GM12873 (cell line): ENCODE results near the gene OPRM1.

Experiments
- TF ChIP-seq, protein P1 (sequence below): IDR thresholded peaks from 2 replicates; pipeline ENCODE4 v1.5.1; 2012; ENCODE audit warnings: low read depth, mild to moderate bottlenecking, moderate library complexity, low read length, control low read depth; ENCODE audit not compliant: insufficient read depth; ENCODE audit errors: missing control alignments

The OPRM1 gene

DNA sequence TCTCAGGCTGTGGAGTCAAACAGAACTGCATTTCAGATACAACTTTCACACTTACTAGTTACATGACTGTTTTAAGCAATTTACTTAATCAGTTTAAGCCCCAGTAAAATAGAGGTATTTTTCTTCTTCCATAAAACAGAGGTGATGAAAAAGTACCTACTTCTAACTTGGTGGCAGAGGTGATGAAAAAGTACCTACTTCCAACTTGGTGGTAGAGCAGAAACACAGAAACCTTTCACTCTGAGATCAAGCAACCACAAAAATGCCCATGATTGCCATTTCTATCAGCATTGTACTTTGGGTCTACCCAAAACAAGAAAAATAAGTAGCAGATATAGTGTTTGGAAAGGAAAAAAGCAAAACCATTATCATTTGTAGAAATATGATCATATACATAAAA, 148.7 kb downstream of the OPRM1 start:
- TF ChIP-seq, protein P1, sequence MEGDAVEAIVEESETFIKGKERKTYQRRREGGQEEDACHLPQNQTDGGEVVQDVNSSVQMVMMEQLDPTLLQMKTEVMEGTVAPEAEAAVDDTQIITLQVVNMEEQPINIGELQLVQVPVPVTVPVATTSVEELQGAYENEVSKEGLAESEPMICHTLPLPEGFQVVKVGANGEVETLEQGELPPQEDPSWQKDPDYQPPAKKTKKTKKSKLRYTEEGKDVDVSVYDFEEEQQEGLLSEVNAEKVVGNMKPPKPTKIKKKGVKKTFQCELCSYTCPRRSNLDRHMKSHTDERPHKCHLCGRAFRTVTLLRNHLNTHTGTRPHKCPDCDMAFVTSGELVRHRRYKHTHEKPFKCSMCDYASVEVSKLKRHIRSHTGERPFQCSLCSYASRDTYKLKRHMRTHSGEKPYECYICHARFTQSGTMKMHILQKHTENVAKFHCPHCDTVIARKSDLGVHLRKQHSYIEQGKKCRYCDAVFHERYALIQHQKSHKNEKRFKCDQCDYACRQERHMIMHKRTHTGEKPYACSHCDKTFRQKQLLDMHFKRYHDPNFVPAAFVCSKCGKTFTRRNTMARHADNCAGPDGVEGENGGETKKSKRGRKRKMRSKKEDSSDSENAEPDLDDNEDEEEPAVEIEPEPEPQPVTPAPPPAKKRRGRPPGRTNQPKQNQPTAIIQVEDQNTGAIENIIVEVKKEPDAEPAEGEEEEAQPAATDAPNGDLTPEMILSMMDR, result no peak

DNA sequence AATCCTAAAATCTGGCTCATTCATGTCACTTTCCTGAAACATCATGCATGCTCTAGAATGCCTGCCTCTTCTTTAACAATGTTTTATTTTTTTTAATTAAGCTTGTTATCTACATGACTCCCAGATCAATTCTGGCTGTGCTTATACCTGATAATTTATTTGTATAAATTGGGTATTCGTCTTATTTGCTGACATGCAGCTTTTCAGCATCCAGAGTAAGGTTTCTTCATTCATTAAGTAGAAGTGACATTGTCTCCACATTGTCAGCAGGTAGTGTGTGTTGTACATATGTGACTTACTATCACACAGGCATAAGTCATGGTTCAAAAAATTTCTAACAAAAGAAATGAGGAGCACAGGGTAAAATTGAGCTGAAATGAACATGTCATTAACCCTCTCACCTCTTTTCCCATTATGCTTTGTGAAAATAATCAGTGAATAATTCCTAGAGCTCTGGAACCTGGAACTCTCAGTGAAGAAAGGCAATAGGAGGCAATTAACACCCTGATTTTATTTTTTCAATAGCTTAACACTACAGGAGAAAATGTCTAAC, 157.4 kb downstream of the OPRM1 start:
- TF ChIP-seq, protein P1, result no peak

DNA sequence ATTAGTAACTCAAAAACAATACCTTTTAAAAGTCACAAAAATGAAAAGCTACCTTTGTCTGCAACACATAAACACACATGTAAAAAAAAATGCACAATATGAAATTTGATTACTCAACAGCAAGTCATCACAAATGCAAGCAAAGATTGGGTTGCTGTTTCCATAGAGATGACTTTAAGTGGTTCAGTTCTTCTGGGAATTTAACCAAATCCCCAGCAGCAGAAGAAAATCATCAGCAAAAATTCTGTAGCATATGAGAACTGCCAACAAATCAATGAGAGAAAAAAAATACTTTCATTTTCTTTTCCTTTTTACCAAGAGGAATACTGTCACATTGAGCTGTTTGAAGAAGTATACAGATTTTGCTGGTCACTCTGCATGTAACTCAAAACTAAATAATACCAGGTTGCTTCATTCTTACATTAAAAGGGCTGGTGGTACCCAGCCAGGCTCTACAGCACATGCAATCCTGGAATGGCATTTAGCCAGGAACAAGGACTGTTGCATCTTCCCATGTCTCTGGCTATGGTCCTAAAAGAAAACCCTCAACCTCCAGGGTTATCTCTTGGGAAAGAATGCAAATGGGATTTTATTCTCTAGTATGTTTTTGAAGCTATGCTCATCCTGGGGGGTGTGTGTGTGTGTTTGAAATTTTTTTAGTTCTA, 158.3 kb downstream of the OPRM1 start:
- TF ChIP-seq, protein P1, result no peak

DNA sequence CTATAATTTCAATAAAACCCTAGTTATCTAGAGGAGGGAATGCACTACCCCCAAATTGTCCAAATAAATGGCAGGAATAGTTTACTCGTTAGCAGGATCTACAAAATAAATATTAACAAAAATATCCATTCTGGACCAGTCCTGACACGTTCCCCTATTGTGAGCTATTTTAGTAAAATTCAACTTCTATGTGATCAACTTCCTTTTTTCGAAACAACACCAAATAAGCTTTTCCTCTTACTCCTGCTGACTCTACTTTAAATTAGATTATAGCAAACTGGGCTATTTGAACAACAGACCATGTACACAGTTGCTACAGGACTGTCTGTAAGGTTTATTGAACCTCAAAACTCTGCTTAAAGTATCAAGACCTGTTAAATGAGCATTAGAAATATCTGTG, 163.3 kb downstream of the OPRM1 start:
- TF ChIP-seq, protein P1, result no peak

DNA sequence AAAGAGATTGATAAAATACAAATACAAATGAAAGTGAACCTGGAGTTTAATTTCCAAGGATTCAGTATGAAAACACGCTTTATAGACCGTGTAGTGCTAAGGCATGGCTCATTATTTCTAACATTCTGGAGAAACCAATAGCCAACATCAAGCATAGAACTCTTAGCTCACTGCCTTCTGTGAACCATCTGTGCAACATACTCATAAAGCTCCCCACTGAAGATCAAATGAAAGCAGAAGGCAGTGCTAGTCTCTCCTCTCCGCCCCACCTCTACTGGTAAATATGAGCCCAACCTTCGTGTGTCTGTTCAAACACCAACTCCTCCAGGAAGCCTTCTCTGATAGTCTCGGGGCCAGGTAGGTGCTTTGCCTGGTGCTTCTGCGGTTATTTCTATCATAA, 163.9 kb downstream of the OPRM1 start:
- TF ChIP-seq, protein P1, result no peak

DNA sequence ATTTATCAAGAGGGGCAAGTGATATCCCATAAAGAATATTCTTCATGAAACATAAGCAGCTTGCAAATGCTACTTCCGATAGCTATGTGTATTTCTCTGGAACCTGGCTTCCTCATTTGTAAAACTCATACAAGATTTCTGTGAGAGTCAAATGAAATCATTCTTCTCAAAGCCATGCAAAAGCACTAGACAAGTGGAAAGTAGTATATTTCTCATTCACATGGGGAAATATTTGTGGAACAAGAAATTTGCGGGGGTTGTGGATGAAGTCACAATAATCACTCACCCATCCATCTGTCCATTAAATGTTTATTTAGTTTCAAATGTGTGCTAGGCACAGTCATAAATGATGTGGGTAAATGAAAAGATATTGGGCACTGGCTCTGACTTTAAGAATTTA, 167.1 kb downstream of the OPRM1 start:
- TF ChIP-seq, protein P1, result no peak

DNA sequence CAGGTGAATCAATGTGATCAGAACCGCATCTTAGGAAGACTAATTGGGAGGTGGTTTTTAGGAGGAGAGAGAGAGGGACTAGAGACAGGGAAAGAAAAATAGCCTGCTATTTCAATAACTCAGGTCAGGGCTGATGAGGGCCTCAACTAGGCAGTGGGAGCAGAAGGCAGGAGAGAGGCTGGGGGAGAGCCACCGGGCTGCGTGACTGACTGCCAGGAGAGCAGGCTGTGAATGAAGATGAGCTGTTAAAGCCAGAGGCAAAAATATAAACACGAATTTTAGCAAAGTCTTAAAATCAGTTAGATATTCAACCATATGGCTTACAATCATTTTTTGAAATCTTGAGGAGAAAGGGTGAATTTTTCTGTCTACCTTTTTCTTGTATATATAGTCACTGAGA, 168.0 kb downstream of the OPRM1 start:
- TF ChIP-seq, protein P1, result no peak
